ENCODE results near the gene ZDHHC4.

Gene ZDHHC4

DNA sequence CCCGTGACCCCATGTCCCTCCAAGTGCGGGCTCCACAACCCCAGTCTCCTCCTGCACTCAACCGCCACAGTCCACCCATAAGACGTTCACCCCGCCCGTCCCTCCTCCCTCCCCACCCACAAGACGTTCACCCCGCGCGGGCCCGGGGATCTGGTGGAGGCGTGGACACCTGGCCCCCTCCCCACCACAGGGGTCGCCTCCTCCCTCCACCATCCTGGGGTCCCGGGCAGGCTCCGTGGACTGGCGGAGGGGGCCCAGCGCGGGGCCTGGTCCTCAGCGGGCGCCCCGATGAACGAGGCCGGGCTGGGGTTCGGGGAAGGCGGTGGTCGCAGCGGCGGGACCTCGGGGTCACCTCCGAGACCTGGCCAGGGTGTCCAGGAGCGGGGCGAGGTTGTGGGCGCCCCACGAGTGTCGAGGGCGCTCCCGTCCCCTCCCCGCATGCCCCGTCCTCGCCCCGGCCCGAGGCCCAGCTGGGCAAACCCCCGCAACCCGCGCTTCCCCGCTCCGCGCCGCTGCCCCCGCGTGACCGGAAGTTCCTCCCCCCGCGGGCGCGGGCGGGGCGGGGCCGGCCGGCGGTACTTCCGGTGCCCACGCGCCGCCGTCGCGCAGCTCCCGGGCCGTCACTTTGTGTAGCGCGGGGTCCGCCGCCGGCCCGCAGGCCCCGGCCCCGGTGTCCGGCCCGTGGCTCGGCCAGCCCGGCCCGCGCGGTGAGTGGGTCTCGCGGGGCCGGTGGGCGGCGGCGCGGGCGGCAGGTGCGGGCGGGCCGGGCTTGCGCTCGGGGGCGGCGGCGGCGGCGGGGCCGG, 59.7 kb downstream of the ZDHHC4 start, which contains the start of gene ZNF316:
TSS of gene ZNF316 (plus strand) at position 578 of the 803 bp plus-strand sequence. CDS start 5,092 bp downstream, outside the sequence.
- DNase-seq (ENCODE audit: low read depth): peak; percentile 32

DNA sequence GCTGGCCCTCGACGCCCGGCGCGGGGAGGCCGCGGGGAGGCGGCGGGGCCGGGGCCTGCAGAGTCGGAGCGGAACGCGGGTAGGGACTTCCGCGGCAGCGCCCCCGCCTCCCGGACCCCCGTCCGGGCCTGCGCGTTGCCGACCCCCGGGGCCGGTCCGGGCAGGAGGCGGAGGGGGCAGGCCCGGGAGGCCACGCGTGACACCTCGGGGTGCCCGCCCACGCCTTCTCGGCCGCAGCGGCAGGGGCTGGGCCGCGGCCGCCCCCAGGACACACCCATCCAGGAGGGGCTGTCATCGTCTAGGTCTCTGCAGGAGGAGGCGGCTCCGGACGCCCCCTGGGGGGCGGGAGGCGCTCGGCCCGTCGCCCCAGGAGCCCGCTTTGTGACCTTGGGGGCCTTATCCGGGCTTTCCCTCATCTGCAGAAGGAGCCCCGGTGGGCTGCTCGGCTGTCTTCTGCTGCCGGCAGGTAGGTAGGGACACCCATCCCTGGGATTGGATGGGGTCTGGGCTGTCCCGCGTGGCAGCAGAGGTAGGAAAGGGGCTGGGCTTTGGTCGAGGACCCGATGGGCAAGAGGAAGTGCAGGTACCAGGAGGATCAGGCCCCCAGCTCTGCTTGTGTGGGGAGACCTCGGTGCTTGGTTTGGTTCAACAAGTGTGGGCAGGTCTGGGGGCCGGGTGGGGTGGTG, 60.4 kb downstream of the ZDHHC4 start:
- DNase-seq (ENCODE audit: low read depth): peak; percentile 45

Data from T-helper 22 cell (primary cell).